ENCODE data around the gene FBXW7.

DNA sequence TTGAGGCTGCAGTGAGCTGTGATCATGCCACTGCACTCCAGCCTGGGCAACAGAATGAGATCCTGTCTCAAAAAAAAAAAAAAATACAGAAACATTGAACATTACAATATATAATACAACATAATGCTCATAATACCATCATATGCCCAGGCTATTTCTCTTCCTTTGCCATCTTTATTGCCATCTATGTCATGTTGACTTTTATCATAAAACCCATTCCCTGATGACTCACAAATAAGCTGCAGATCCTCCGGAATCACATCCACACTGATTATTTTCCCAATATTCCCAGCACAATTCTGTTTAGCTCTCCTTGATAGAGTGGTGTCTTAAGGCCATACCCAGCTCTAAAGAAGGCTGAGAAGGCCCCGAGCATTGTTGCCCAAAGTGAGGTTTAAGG, 9.2 kb upstream of the FBXW7 start:
- TF ChIP-seq CTCF (conservative IDR thresholded peaks at IDR 0.05) (no peak), ZFX (IDR thresholded peaks at IDR 0.05) (no peak)

Data from C4-2B (cell line).